ENCODE results near the gene SPATA33.

- TF ChIP-seq CTCF (conservative IDR thresholded peaks at IDR 0.05) (peak; percentile 35; the same call in 1 of the 2 replicates), EZH2 (IDR thresholded peaks at IDR 0.05; ENCODE audit: low read depth) (no peak)
Observed at GRCh38 chr16:89637379-89637778, 20.3 kb upstream of the SPATA33 start.

All from PC-9 (cell line).